Measurements from ENCODE around the gene ZNF892.

The ZNF892 gene

DNA sequence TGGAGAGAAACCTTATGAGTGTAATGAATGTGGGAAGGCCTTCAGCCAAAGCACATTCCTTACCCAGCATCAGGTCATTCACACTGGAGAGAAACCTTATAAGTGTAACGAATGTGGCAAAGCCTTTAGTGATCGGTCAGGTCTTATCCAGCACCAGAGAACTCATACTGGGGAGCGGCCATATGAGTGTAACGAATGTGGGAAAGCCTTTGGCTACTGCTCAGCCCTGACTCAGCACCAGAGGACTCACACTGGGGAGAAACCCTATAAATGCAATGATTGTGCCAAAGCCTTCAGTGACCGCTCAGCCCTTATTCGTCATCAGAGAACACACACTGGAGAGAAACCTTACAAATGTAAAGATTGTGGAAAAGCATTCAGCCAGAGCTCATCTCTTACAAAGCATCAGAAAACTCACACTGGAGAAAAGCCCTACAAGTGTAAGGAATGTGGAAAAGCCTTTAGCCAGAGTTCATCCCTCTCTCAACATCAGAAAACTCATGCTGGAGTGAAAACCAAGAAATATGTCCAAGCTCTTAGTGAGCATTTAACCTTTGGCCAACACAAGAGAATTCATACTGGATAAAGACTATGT, 7.8 kb downstream of the ZNF892 start:
- no peaks in the 10 kb centered on the region for H3K27me3 ChIP-seq (ENCODE audit: control insufficient read depth in 2 of 2, insufficient read depth in 2 of 2, low read length in 2 of 2)
- no peak overlapping the region for H3K27ac ChIP-seq (ENCODE audit: low read depth in 2 of 2, low read length in 2 of 2)
- no peak overlapping the region for H3K9ac ChIP-seq (ENCODE audit: low read depth in 1 of 2, low read length in 2 of 2)
- no peak overlapping the region for H3K4me3 ChIP-seq (ENCODE audit: low read length in 2 of 2)
- H3K9me3 ChIP-seq (ENCODE audit: control insufficient read depth in 2 of 2, low read length in 2 of 2) = peaks cover 57 to 62% of the 10 kb centered on the region in 2 donors
- H3K4me1 ChIP-seq (ENCODE audit: control insufficient read depth in 2 of 2, insufficient read depth in 2 of 2, low read length in 2 of 2) = no peaks in the 10 kb centered on the region
- H3K36me3 ChIP-seq (ENCODE audit: control insufficient read depth in 2 of 2, insufficient read depth in 2 of 2, low read length in 2 of 2) = peaks cover 19 to 40% of the 10 kb centered on the region in 2 donors

DNA sequence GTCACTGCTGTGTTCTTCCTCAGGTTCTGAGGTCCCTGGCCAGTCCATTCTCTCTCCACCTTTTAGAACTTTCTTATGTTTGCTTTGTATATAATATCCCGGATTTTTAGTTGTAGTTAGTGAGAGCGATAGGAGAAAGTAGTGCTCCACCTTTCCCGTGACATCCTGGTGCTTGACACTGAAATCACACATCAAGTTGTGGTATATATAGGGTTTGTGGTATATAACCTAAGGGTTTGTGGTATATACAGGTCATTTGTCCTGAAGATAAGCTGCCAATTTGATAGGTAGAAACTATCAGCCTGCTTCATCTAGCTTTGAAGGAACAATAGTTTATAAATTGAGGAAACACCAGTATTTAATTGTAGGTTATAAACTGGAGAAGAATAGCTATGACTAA, 13.1 kb downstream of the ZNF892 start:
- Histone ChIP-seq H3K27ac (ENCODE audit: low read depth in 2 of 2, low read length in 2 of 2) (no peak overlapping the region), H3K4me3 (ENCODE audit: low read length in 2 of 2) (no peak overlapping the region), H3K36me3 (ENCODE audit: control insufficient read depth in 2 of 2, insufficient read depth in 2 of 2, low read length in 2 of 2) (peaks cover 0 to 3% of the 10 kb centered on the region in 2 donors), H3K9ac (ENCODE audit: low read depth in 1 of 2, low read length in 2 of 2) (no peak overlapping the region), H3K4me1 (ENCODE audit: control insufficient read depth in 2 of 2, insufficient read depth in 2 of 2, low read length in 2 of 2) (no peaks in the 10 kb centered on the region), H3K27me3 (ENCODE audit: control insufficient read depth in 2 of 2, insufficient read depth in 2 of 2, low read length in 2 of 2) (no peaks in the 10 kb centered on the region), H3K9me3 (ENCODE audit: control insufficient read depth in 2 of 2, low read length in 2 of 2) (peaks cover 29 to 42% of the 10 kb centered on the region in 2 donors)

DNA sequence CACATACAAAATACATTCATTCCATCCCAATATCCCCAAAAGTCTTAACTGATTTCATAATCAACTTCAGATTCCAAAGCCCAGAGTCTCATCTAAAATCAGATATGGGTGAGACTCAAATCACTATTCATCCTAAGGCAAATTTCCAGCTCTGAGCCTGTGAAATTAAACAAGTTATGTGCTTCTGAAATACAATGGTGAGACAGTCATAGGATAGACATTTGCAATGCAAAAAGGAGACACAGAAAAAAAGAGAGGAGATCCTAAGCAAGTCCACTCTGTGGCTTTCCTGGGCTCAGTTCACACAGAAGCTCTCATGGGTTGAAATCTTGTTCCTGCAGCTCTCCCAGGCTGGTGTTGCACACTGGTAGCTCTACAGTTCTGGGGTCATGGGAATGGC, 18.3 kb downstream of the ZNF892 start:
- H3K27me3 ChIP-seq (ENCODE audit: control insufficient read depth in 2 of 2, insufficient read depth in 2 of 2, low read length in 2 of 2) = no peaks in the 10 kb centered on the region
- H3K9me3 ChIP-seq (ENCODE audit: control insufficient read depth in 2 of 2, low read length in 2 of 2) = peaks cover 0 to 9% of the 10 kb centered on the region in 2 donors
- H3K9ac ChIP-seq (ENCODE audit: low read depth in 1 of 2, low read length in 2 of 2) = no peak overlapping the region
- H3K4me1 ChIP-seq (ENCODE audit: control insufficient read depth in 2 of 2, insufficient read depth in 2 of 2, low read length in 2 of 2) = no peaks in the 10 kb centered on the region
- no peak overlapping the region for H3K27ac ChIP-seq (ENCODE audit: low read depth in 2 of 2, low read length in 2 of 2)
- no peak overlapping the region for H3K4me3 ChIP-seq (ENCODE audit: low read length in 2 of 2)
- H3K36me3 ChIP-seq (ENCODE audit: control insufficient read depth in 2 of 2, insufficient read depth in 2 of 2, low read length in 2 of 2) = no peaks in the 10 kb centered on the region

- Histone ChIP-seq H3K4me3 (ENCODE audit: low read length in 2 of 2) (no peak overlapping the region), H3K36me3 (ENCODE audit: control insufficient read depth in 2 of 2, insufficient read depth in 2 of 2, low read length in 2 of 2) (no peaks in the 10 kb centered on the region), H3K27me3 (ENCODE audit: control insufficient read depth in 2 of 2, insufficient read depth in 2 of 2, low read length in 2 of 2) (no peaks in the 10 kb centered on the region), H3K4me1 (ENCODE audit: control insufficient read depth in 2 of 2, insufficient read depth in 2 of 2, low read length in 2 of 2) (no peaks in the 10 kb centered on the region), H3K27ac (ENCODE audit: low read depth in 2 of 2, low read length in 2 of 2) (no peak overlapping the region), H3K9ac (ENCODE audit: low read depth in 1 of 2, low read length in 2 of 2) (no peak overlapping the region), H3K9me3 (ENCODE audit: control insufficient read depth in 2 of 2, low read length in 2 of 2) (peaks cover 0 to 3% of the 10 kb centered on the region in 2 donors)
Measured at GRCh38 chr2:95231723-95232122, 24.4 kb downstream of the ZNF892 start.

- H3K4me3 ChIP-seq (ENCODE audit: low read length in 2 of 2) = no peak overlapping the region
- no peaks in the 10 kb centered on the region for H3K36me3 ChIP-seq (ENCODE audit: control insufficient read depth in 2 of 2, insufficient read depth in 2 of 2, low read length in 2 of 2)
- no peaks in the 10 kb centered on the region for H3K4me1 ChIP-seq (ENCODE audit: control insufficient read depth in 2 of 2, insufficient read depth in 2 of 2, low read length in 2 of 2)
- no peak overlapping the region for H3K9ac ChIP-seq (ENCODE audit: low read depth in 1 of 2, low read length in 2 of 2)
- H3K9me3 ChIP-seq (ENCODE audit: control insufficient read depth in 2 of 2, low read length in 2 of 2) = peaks cover 0 to 3% of the 10 kb centered on the region in 2 donors
- H3K27me3 ChIP-seq (ENCODE audit: control insufficient read depth in 2 of 2, insufficient read depth in 2 of 2, low read length in 2 of 2) = no peaks in the 10 kb centered on the region
- H3K27ac ChIP-seq (ENCODE audit: low read depth in 2 of 2, low read length in 2 of 2) = no peak overlapping the region
Measured at GRCh38 chr2:95232232-95232631, 24.9 kb downstream of the ZNF892 start.

DNA sequence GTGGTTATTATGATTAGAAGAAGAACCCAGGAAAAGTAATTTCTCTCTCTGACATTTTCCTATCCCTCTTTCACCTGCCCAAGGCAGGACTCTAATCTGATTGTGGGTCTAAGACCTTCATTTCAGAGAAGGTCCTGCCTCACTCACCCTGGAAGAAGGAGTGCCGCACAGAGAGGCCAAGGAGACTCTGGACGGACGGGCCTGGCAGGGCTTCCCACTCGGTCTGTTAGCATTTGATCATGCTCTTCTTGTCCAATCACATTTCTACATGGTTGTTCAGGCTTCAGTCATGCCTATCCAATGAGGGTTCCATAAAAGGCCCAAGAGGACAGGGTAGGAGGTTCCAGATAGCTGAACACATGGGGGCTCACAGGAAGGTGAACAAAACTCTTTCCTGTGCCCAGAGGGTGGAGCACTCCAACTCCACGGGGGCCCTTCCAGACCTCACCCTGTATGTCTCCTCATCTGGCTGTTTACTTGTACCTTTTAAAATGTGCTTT, 27.0 kb downstream of the ZNF892 start:
- no peak overlapping the region for H3K4me3 ChIP-seq (ENCODE audit: low read length in 2 of 2)
- peaks cover 0 to 3% of the 10 kb centered on the region in 2 donors for H3K9me3 ChIP-seq (ENCODE audit: control insufficient read depth in 2 of 2, low read length in 2 of 2)
- H3K9ac ChIP-seq (ENCODE audit: low read depth in 1 of 2, low read length in 2 of 2) = no peak overlapping the region
- H3K27ac ChIP-seq (ENCODE audit: low read depth in 2 of 2, low read length in 2 of 2) = no peak overlapping the region
- no peaks in the 10 kb centered on the region for H3K27me3 ChIP-seq (ENCODE audit: control insufficient read depth in 2 of 2, insufficient read depth in 2 of 2, low read length in 2 of 2)
- no peaks in the 10 kb centered on the region for H3K4me1 ChIP-seq (ENCODE audit: control insufficient read depth in 2 of 2, insufficient read depth in 2 of 2, low read length in 2 of 2)
- no peaks in the 10 kb centered on the region for H3K36me3 ChIP-seq (ENCODE audit: control insufficient read depth in 2 of 2, insufficient read depth in 2 of 2, low read length in 2 of 2)

DNA sequence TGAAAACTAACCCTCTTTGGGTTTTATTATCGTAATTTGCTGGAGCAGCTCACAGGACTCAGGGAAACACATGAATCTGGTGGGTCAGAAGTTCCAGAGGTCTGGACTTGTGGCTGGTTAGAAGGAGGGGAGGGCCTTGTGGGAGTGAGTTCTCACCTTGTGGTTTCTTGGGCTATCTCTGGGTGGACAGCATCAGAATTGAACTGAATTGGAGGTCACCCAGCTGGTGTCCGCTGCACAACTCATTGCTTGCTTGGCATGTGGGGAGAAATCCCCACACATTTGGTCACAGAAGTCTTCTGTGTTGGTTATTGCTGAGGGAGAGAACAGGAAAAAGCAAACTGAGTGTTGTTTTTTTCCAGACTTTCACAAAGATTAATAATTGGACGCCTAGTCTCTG, 27.5 kb downstream of the ZNF892 start:
- H3K9me3 ChIP-seq (ENCODE audit: control insufficient read depth in 2 of 2, low read length in 2 of 2) = peaks cover 0 to 3% of the 10 kb centered on the region in 2 donors
- H3K27ac ChIP-seq (ENCODE audit: low read depth in 2 of 2, low read length in 2 of 2) = no peak overlapping the region
- H3K4me3 ChIP-seq (ENCODE audit: low read length in 2 of 2) = no peak overlapping the region
- no peaks in the 10 kb centered on the region for H3K27me3 ChIP-seq (ENCODE audit: control insufficient read depth in 2 of 2, insufficient read depth in 2 of 2, low read length in 2 of 2)
- no peaks in the 10 kb centered on the region for H3K4me1 ChIP-seq (ENCODE audit: control insufficient read depth in 2 of 2, insufficient read depth in 2 of 2, low read length in 2 of 2)
- H3K36me3 ChIP-seq (ENCODE audit: control insufficient read depth in 2 of 2, insufficient read depth in 2 of 2, low read length in 2 of 2) = no peaks in the 10 kb centered on the region
- no peak overlapping the region for H3K9ac ChIP-seq (ENCODE audit: low read depth in 1 of 2, low read length in 2 of 2)

- no peaks in the 10 kb centered on the region for H3K36me3 ChIP-seq (ENCODE audit: control insufficient read depth in 2 of 2, insufficient read depth in 2 of 2, low read length in 2 of 2)
- no peak overlapping the region for H3K4me3 ChIP-seq (ENCODE audit: low read length in 2 of 2)
- H3K4me1 ChIP-seq (ENCODE audit: control insufficient read depth in 2 of 2, insufficient read depth in 2 of 2, low read length in 2 of 2) = no peaks in the 10 kb centered on the region
- peaks cover 0 to 3% of the 10 kb centered on the region in 2 donors for H3K9me3 ChIP-seq (ENCODE audit: control insufficient read depth in 2 of 2, low read length in 2 of 2)
- H3K27ac ChIP-seq (ENCODE audit: low read depth in 2 of 2, low read length in 2 of 2) = no peak overlapping the region
- H3K9ac ChIP-seq (ENCODE audit: low read depth in 1 of 2, low read length in 2 of 2) = no peak overlapping the region
- H3K27me3 ChIP-seq (ENCODE audit: control insufficient read depth in 2 of 2, insufficient read depth in 2 of 2, low read length in 2 of 2) = no peaks in the 10 kb centered on the region
Measured at GRCh38 chr2:95238131-95238530, 30.8 kb downstream of the ZNF892 start.

GRCh38 chr2:95240091-95240490, 32.8 kb downstream of the ZNF892 start:
- Histone ChIP-seq H3K4me1 (ENCODE audit: control insufficient read depth in 2 of 2, insufficient read depth in 2 of 2, low read length in 2 of 2) (no peaks in the 10 kb centered on the region), H3K27ac (ENCODE audit: low read depth in 2 of 2, low read length in 2 of 2) (no peak overlapping the region), H3K9me3 (ENCODE audit: control insufficient read depth in 2 of 2, low read length in 2 of 2) (no peaks in the 10 kb centered on the region), H3K27me3 (ENCODE audit: control insufficient read depth in 2 of 2, insufficient read depth in 2 of 2, low read length in 2 of 2) (no peaks in the 10 kb centered on the region), H3K36me3 (ENCODE audit: control insufficient read depth in 2 of 2, insufficient read depth in 2 of 2, low read length in 2 of 2) (no peaks in the 10 kb centered on the region), H3K4me3 (ENCODE audit: low read length in 2 of 2) (no peak overlapping the region), H3K9ac (ENCODE audit: low read depth in 1 of 2, low read length in 2 of 2) (no peak overlapping the region)

- Histone ChIP-seq H3K9ac (ENCODE audit: low read depth in 1 of 2, low read length in 2 of 2) (no peak overlapping the region), H3K27me3 (ENCODE audit: control insufficient read depth in 2 of 2, insufficient read depth in 2 of 2, low read length in 2 of 2) (no peaks in the 10 kb centered on the region), H3K9me3 (ENCODE audit: control insufficient read depth in 2 of 2, low read length in 2 of 2) (no peaks in the 10 kb centered on the region), H3K4me3 (ENCODE audit: low read length in 2 of 2) (no peak overlapping the region), H3K27ac (ENCODE audit: low read depth in 2 of 2, low read length in 2 of 2) (no peak overlapping the region), H3K36me3 (ENCODE audit: control insufficient read depth in 2 of 2, insufficient read depth in 2 of 2, low read length in 2 of 2) (no peaks in the 10 kb centered on the region), H3K4me1 (ENCODE audit: control insufficient read depth in 2 of 2, insufficient read depth in 2 of 2, low read length in 2 of 2) (no peaks in the 10 kb centered on the region)
Measured at GRCh38 chr2:95240556-95240955, 33.2 kb downstream of the ZNF892 start.

All from mucosa of rectum (tissue), 2 donors.